ENCODE results near the gene TC2N. TPM values are rescaled to one million over a fixed set of nuclear protein-coding genes. Genes with fewer than 3 reads are reported as not detected.

The TC2N gene
- total RNA-seq, 1 donor from 2014 or later: 56.7 TPM

GRCh38 chr14:91731986-91732385 is 135.3 kb downstream of the TC2N start, which contains the start of gene CATSPERB:
Gene CATSPERB, minus strand, starts transcription at chr14:91732086. Its CDS starts 2,607 bp downstream, at chr14:91729479.
- Histone ChIP-seq H3K27ac (no peak within 1 kb of the TSS), H3K4me3 (no peak within 1 kb of the TSS), H3K27me3 (no peaks in the 10 kb centered on the region), H3K36me3 (no peaks in the 10 kb centered on the region), H3K4me1 (no peaks in the 10 kb centered on the region), H3K9me3 (no peaks in the 10 kb centered on the region)
- intact Hi-C loops (cut with DNase I): no loop called here
- TF ChIP-seq CTCF (IDR thresholded peaks at IDR 0.05): no peak
- DNase-seq: no peak
- no peak for ATAC-seq

DNA sequence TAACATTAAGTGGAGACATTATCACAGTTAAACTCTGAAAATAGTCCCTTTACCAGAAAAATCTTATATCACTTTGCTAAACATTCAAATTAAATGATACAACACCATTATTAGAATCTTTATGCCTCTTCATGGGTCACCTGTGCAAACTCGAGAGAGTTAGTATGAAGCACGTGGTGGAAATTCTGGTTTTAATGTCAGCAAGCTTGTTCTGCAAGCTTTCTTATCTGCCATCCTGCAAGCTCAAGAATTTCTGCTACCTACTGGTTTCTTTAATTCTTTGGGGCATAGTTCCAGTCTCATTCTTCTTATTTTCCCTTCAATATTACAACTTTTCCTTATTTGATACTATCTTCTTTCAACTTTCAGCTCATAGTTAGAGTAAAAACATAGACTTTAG is 136.3 kb downstream of the TC2N start:
- Histone ChIP-seq H3K36me3 (no peaks in the 10 kb centered on the region), H3K4me1 (no peaks in the 10 kb centered on the region), H3K27ac (no peak overlapping the region), H3K4me3 (no peak overlapping the region), H3K9me3 (no peaks in the 10 kb centered on the region), H3K27me3 (no peaks in the 10 kb centered on the region)
- DNase-seq (no peak), ATAC-seq (no peak)
- intact Hi-C loops (cut with DNase I): no loop called here
- TF ChIP-seq CTCF (IDR thresholded peaks at IDR 0.05): no peak

DNA sequence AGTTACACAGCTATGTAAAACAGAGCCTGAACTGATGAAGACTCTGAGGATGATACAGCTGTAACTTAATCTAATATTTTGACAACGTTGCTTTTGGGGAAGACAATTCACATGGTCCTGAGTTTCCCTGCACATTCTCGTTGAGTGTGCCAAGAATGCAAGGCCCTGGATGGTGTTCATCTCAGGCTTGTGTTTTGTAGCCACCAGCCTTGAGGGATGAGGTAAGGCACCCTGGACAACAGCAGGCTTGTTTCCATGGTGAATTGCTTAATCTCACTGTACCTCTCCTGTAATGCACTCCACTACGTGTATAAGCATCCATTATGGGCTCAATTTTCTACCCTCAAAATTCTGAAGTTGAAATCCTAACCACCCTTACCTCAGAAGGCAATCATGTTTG is 137.6 kb downstream of the TC2N start:
- TF ChIP-seq CTCF (IDR thresholded peaks at IDR 0.05): no peak
- no peak for DNase-seq
- Histone ChIP-seq H3K27ac (no peak overlapping the region), H3K4me3 (no peak overlapping the region), H3K9me3 (no peaks in the 10 kb centered on the region), H3K36me3 (no peaks in the 10 kb centered on the region), H3K27me3 (no peaks in the 10 kb centered on the region), H3K4me1 (no peaks in the 10 kb centered on the region)
- no peak for ATAC-seq
- intact Hi-C loops (cut with DNase I): no loop called here

Other genes with a start within 250 kb of the TC2N start
- 3.0 TPM for gene CATSPERB, start 135.4 kb downstream of the TC2N start, total RNA-seq
- 245 TPM for gene FBLN5, start 80.2 kb upstream of the TC2N start, total RNA-seq
- 68.9 TPM for gene TRIP11, start 172.5 kb upstream of the TC2N start, total RNA-seq
- gene ATXN3, start 239.0 kb upstream of the TC2N start, total RNA-seq: 50.4 TPM

Measured in upper lobe of right lung (tissue), 1 donor.